Measurements from ENCODE around the gene SLC25A33.

- TF ChIP-seq CTCF (IDR thresholded peaks at IDR 0.05; ENCODE audit: insufficient read depth, low read length) (no peak), POLR2AphosphoS5 (IDR thresholded peaks at IDR 0.05; ENCODE audit: low read depth) (no peak), GABPA (IDR thresholded peaks at IDR 0.05; ENCODE audit: low read depth) (no peak), REST (IDR thresholded peaks at IDR 0.05; ENCODE audit: insufficient replicate concordance, low read depth) (no peak)
Observed at GRCh38 chr1:9603766-9604753, 64.8 kb downstream of the SLC25A33 start.
